Activated CD8-positive, alpha-beta memory T cell treated with anti-CD3 and anti-CD28 coated beads, Interleukin-2, amount 50 U/mL, for 24 hours (primary cell): ENCODE measurements around the gene IDH3A.

Experiments used
- DNase-seq: peaks from one replicate; pipeline ENCODE4 v3.0.0-alpha.2; 2020; ENCODE audit errors: extremely low read depth

The IDH3A gene

DNA sequence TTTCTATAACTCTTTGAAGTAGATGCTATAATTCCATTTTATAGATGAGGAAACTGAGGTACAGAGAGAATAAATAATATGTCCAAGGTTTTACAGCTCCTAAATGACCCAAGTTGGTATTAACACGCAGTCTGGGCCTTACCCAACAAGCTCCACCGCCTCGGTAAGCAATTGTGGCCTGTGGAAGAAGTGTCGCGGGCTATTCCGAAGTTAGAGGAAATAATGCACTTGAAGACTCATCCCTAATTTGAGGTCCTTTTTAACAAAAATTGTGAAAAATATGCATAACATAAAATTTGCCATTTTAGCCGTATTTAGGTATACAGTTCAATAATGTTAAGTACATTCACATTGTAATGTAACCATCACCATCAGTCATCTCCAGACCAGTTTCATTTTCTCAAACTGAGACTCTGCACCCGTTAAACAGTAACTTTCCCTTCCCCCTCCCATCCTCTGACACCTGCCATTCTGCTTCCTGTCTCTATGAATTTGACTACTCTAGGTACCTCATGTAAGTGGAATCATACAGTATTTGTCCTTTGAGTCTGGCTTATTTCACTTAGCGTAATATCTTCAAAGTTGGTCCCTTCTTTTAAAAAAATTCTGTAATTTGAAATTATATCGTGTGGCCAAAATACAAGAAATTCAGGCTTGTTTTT lies 18.2 kb downstream of the IDH3A start:
- no peak for DNase-seq

DNA sequence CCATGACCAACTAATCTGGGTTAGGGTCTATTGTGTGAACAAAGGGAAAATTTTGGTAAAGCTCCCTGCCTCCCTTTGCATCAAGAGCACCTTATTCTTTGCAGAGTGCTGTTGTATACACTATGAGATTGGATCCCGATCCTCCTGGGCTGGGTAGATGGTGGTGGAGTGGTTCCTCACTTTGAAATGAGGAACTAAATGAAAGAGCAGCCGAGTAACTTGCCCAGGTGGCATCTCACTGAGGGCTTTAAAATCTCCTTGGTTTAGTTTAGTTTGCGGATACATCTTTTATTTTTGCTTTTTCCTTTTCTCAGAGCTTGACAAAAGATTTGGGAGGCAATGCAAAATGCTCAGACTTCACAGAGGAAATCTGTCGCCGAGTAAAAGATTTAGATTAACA lies 19.4 kb downstream of the IDH3A start:
- no peak for DNase-seq

DNA sequence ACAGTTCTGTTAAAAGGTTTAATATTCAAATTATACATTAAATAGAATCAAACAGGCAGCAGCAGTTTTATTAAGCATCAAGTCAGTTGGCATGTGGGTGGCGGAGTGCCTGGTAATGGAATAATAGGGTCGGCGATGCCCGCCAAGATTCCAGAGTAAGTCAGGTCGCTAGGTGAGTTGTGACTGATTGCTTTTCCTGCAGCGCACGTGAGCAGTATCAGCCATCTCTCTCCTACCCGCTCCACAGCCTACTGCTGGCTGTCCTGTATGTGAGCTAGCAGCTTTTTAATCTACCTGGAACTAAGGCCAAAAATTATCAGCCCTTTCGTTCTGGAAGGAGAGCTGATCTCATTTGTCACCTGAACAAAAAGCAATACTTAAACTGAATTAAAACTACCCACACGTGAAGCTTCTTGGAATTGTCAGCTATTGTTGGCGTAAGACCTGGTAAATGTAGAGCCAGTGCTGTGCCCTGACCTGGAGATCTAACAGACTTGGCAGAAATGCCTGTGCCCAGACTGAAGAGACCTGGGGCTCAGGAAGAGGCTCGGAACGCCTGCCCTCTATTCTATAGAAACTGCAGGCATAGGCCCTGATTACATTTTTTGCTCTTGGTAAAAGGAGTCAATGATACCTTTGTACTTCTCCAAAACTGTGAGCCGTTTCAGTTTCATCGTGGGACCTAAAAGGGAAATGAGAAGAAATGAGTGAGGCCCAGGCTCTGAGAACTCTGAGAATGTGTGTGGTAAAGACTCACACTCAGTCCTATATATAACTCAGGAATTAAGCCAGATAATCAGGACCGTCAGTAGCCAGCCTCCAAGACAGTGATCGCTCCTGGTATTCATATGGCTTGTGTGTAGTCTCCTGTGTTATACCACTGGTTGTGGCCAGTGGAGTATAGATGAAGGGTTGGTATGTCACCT lies 21.9 kb downstream of the IDH3A start:
- DNase-seq = no peak

DNA sequence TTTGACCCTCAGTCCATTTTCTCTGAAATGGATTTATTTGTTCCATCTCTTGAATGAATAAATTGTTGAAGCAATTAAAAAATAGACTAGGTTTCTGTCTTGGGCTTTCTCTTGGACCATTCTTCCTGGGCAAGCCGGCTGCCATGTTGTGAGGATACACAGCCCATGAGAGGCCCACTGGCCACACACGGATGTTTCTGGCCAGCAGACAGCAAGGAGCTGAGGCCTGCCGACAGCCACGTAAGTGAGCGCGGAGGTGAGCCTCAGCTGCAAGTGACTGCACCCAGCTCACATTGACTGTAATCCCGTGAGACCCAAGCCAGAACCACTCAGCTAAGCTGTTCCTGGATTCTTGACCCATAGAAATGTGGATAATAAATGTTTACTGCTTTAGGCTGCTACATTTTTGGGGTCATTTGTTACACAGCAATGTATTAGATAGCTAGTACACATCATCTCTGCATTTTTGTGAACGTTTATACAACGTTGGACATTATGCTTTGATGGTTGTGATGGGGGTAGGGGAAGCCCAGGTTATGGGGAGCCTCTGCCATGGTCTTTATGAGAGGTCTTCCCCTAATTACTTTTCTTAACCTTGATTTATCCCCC lies 22.8 kb downstream of the IDH3A start:
- no peak for DNase-seq

DNA sequence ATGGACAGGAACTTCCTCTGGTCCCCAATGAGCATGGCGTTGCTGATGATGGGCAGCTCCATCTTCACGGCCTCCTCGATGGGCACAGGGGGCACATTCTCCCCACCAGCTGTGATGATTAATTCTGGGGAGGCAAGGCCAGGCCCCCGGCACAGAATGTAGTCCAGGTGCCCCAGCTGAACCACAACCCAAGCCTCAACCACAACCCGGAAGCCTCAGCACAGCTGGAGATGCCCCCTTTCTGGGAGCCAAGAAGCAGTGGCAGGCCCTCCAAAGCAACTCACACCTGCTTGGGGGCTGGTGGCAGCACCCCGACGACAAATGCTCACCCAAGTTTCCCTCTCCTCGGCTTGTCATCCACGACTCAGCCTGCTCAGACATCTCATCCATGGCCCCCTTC lies 25.2 kb downstream of the IDH3A start:
- no peak for DNase-seq

DNA sequence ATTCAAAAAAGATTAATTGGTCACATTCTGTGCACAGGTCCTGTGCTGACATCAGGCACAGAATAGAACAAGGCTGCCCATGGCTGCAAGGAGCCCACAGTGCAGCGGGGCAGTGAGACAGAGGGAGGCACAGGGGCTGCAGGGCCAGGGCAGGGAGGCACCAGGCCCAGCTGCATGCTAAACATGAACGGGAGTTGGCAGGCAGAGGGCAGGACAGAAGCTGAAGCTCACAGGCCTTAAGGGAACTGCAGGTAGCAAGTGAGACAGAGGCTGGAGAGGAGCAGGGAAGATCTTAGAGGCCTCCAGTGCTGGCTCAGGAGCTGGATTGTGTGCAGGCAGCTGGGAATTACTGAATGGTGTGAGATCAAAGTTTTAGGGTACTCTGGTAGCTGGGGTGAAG lies 26.2 kb downstream of the IDH3A start:
- DNase-seq = no peak

DNA sequence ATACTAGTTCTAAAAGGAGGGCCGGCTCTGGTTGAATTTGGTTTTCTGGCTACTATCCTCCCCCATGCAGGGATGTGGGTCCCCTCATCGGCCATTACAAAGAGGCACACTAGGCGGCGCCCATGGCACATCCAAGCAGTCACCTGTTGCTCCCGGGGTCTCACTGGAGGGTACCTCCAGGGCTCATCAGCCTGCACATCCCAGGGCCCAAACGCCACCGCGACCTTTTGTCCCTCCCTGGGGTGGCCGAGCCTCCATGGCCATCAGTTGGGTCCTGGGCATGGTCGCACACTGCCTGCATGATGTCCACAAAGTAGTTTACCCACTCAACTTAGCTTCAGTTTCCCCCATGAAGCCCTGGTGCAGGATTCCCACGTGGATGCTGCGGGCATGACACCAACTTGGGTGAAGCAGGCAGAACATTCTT lies 28.3 kb downstream of the IDH3A start:
- DNase-seq = no peak

DNA sequence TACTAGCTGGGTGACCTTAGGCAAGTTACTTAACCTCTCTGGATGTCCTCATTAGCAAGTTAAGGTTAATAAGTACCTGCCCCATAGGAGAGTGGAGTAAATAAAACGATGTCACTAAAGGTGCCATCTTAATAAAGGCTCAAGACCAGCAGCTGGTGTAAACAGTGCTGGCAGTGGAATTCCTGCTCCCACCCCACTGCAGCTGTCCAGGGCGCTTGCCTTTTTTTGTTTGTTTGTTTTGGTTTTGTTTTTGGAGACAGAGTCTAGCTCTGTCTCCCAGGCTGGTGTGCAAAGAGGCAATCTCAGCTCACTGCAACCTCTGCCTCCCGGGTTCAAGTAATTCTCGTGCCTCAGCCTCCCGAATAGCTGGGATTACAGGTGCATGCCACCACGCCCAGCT lies 28.9 kb downstream of the IDH3A start:
- no peak for DNase-seq

DNA sequence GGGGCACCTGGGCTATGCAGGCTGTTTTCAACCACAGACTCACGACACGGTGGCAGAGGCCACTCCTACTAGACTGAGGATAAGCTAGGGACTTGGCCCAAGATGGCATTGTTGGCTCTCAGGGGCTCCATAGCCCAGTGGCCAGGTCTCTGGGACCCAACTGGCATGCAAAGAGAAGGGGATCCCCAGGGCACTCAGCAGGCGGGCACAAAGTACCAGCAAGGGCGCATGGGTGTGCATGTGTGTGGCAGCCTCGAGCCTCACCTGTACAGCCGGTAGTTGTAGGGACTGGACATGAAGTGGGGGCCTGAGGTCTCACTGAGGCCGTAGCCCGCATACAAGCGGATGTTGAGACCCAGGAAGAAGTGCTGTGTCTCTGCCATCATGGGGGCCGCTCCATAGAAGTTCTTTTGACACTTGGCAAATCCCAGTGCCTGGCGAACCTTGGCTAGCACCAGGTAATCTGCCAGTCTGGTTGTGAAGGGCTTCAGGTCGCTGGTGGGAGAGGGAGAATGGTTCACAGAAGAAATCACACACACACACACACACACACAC lies 30.2 kb downstream of the IDH3A start:
- DNase-seq = no peak

DNA sequence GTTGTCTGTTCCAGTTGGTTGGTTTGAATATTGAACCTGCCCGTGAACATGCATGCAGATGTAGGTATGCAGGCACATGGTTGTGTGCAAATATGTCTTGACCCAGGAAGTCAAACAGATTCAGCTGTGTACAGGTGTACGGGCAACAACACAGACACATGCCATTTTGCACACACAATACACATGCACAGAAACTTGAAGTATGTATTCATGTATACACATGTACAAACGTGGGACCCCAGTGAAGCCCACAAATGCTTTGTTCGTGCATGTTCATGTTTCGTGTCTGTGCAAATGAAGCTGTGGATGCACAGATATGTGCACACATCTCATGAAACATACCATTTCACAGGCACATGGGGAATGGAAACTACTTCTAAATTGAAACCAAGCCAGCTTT lies 30.7 kb downstream of the IDH3A start:
- DNase-seq = no peak

DNA sequence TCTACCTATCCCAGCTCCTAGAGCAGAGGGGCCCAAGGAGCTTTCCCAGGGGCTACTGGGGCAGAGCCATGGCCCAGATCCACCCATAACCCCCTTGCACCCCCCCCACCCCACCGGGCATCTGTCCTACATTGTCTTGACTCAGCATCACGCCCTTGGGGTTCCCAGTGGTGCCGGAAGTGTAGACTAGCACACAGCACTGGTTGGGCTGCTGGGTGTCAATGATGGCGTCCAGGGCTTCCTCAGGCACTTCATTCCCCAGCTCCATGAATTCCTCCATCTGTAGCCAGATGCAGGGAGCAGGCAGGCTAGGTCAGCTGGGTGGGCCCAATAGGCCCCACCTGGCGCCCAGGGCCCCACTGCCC lies 33.2 kb downstream of the IDH3A start:
- DNase-seq = no peak

DNA sequence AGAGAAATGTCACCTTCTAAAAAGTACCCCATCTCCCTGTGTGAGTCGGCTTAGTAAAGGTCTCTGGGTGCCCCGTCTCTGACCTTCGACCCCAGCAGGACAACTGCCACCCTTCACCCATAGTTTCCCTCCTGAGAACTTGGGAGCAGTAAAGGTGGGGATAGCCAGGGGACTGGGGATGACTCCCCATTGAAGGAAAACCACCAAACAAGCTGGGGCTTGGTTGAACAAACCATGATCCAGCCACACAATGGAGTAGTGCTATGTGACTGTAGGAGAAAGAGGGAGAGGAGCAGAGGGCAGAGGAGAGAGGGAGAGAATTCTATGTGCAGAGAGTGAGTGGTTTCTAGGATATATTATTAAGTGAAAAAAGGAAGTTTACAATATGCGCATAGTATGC lies 33.7 kb downstream of the IDH3A start:
- no peak for DNase-seq

DNA sequence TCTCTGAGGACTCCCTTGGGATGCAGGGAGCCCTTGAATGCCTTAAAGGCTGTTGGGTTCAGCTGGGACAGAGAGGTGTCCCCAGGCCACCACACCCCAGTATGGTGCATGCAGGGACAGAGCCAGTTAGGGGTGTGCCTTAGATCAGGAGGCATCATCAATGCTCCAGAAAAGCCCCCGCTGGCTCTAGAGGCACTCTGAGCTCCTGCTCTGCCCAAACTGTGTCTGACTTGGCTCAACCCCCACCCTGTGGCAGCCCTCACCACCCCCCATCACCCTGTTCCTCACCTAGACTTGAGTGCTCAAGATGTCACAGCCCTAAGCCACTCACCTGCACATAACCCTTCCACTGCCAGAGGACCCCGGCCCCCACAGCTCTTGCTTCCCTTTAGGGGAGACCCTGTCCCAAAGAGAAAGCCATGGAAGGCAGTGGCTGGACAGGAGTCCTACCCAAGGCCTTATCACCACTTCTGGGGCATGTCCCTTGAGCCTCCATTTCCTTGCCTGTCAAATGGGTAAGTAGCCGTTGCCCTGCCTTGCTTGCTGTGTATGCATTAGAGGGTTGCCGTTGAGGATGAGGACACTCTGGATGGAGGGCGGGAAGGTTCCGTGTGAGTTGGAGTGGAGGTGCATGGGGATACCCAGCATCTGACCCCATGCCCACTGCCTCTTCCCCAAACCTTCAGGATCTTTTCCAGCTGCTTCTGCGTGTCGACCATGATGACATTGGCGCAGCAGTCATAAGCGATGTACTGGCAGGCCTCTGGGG lies 43.8 kb downstream of the IDH3A start:
- no peak for DNase-seq

DNA sequence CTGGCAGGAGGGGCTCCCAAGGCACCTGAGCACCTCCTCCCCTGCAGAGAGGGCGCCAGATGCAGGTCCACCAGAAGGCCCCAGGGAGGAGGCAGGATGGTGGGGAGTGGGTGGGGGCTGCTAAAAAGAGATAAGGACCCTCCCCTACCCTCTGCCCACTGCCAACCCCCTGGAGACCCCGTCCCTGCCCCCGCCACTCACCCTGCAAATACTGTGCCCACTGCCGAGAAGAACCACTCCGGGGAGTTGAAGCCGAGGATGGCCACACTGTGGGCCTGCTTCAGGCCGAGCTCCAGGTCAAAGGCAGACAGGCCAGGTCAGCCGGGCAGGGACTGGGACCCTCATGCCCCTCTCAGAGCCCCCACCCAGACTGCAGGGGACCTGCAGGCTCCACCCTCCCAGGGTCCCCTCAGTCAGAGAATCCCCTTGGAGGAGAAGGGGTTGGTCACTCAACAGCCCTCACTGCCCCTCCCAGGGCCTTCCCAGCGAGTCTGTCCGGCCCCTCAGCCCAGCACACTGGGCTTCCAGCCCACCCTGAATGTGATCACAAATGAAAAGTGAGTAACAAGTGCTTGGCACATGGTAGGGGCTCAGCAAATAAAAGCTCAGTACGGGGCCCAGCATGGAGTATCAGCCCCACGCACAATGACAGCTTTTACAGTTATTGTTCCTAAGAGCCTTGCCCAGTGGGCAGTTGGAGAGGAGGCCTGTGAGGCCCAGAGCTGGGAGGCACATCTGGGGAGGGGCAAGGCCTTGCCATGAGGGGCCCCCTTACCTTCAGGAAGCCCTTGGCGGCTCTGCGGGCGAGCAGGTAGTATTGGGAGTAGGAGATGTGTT lies 44.8 kb downstream of the IDH3A start:
- no peak for DNase-seq

DNA sequence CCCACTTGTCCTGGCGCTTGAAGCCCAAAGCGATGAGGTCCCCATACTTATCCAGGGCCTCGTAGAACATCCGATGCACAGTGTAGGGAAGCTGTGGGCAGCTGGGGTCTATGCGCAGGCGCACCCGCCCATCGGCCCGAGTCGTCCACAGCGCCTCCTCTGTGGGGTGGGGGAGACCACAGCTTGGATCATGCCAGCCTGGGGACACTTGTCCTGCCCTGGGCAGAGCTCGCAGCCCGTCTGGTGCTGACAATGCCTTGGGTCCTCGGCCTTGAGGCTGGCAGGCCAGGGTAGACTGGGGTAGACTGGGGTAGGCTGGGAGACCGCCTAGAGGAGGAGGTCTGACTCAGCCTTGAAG lies 45.4 kb downstream of the IDH3A start:
- no peak for DNase-seq

DNA sequence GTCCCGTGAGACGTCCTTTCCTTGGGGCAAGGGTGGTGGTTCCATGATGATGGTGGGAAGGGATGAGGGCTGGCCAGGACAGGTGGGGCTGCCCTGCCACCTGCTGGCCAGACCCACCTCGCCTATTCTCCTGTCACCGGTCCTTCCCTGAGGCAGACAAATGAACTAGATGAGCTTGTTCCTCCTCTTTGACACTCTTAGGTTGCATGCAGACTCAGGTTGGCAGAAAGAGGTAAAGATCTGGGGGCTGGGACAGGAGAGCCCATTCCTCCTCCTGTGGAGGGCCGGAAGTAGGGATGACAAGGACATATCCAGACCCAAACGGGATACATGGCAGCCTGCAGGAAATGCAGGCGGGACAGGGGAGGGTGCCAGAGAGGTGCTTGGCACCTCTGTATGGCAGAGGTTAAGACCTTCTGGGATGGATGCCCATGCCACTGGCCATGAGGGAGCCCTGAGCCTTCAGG lies 46.6 kb downstream of the IDH3A start:
- no peak for DNase-seq

DNA sequence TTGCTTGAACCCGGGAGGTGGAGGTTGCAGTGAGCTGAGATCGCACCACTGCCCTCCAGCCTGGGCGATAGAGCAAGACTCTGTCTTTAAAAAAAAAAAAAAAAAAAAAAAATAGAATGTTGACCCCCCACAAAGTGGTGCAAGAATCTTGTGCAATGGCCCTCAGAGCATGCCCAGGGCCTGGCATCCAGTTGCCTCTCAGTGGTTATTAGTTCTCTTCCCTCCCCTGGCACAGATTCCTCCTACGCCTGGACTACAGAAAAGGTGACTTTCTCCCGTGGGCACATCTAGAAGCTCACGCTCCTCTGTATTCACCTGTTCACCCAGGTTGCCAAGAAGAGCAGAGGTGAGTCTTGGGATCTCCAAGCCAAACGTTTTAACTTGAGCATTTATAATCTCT lies 48.5 kb downstream of the IDH3A start:
- no peak for DNase-seq

DNA sequence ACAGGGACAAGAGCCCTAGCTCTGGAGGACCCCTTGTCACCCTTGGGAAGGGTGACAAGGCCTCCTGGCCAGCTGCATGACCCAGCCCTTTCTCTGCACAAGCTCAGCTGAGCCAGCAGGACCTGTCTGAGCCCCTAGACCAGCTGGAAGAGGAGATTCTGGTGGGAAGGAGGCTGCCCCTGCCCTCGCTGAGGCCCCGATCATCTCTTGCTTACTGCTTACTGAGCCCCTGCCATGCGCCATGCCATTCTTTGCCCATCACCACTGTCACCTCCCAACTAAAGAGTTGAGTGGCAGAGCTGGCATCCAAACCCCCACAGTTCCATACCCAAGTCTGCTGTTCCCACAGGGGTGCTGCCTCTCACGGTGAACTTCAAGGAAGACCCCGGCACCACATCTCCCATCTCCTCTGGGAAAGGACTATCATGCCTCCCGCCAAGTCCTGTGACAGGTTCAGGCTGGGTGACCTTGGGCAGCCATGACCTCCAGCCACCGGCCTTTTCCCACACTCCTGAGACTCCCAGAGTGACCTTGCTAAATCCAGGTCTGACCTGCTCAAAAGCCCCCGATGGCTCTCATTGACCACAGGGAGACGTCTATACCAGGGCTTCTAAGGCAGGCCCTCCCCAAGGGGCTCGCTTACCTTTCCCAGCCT lies 51.2 kb downstream of the IDH3A start:
- no peak for DNase-seq

DNA sequence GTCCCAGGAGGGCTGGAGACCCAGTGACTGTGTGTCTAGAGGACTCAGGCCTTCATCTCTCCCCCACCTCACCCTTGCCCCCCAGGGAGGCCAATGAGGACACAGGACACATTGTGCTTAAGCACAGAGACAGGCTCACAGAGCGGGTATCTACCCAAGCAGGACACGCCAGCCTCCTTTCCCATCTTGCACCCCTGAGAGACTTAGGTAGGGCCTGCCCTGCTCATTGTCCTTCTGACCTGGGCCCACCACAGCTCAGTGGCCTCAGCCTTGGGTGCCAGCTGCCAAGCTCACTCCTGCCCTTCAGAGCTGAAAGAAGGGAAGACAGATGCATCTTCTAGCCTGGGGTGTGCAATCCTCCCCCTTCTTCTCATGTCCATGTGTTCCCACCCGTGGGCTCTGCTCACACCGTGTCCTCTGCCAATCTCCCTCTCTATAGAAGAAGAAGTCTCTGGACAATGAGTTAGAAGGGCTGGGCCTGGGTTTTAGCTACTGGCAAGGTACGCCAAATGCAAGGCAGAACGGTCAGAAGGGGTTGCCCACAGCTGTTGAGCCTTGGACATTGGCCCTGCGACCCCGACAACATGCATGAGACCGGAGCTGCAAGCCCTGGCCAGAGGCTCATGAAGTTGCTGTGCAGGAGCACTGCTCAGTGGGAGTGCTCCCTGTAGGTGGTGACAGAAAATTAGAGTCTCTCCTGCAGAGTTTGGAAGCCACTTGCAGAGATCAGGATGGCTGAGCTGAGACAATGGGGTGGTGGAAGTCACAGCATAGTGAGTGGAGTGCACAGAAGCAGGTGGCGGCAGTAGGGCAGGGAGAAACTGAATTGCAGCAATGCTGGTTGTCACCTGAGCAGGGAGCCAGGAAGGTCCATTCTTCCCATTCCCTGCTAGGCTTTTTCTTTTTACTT lies 52.4 kb downstream of the IDH3A start:
- DNase-seq = no peak
